ENCODE data around the gene TMEM120B.
A peak's percentile ranks its signal among the peaks of the same experiment; 100 is the strongest.
"Not testable (repeated sequence)": the region's sequence is repeated elsewhere in the genome, so short reads cannot be mapped to it uniquely, and the experiment has no call there.

The TMEM120B gene

GRCh38 chr12:121712461-121713256 is at the start of gene TMEM120B:
TMEM120B (plus strand) TSS chr12:121712752; CDS start chr12:121712896, 144 bp downstream.
- DNase-seq (ENCODE audit: low read depth in 2 of 2) = peak; percentile 64 to 75

GRCh38 chr12:121663610-121663929 is 49.0 kb upstream of the TMEM120B start:
- no peak for DNase-seq (ENCODE audit: low read depth in 2 of 2)

- not testable (repeated sequence) for DNase-seq (ENCODE audit: low read depth in 2 of 2)
Measured at GRCh38 chr12:121666829-121667228, 45.7 kb upstream of the TMEM120B start.

- peak; percentile 32 to 47 for DNase-seq (ENCODE audit: low read depth in 2 of 2)
Measured at GRCh38 chr12:121668750-121669520, 43.6 kb upstream of the TMEM120B start.

GRCh38 chr12:121669521-121669900 is 43.0 kb upstream of the TMEM120B start, which contains the start of gene MORN3:
MORN3 (minus strand) TSS chr12:121669654; CDS start chr12:121669483, 171 bp downstream.
- DNase-seq (ENCODE audit: low read depth in 2 of 2) = no peak

- DNase-seq (ENCODE audit: low read depth in 2 of 2) = no peak
Measured at GRCh38 chr12:121673013-121673511, 39.5 kb upstream of the TMEM120B start.

GRCh38 chr12:121676190-121676589 is 36.4 kb upstream of the TMEM120B start:
- DNase-seq (ENCODE audit: low read depth in 2 of 2) = no peak

- no peak for DNase-seq (ENCODE audit: low read depth in 2 of 2)
Measured at GRCh38 chr12:121678305-121678704, 34.2 kb upstream of the TMEM120B start.

- DNase-seq (ENCODE audit: low read depth in 2 of 2) = no peak
Measured at GRCh38 chr12:121678716-121679300, 33.7 kb upstream of the TMEM120B start.

- not testable (repeated sequence) for DNase-seq (ENCODE audit: low read depth in 2 of 2)
Measured at GRCh38 chr12:121679661-121680197, 32.8 kb upstream of the TMEM120B start.

- DNase-seq (ENCODE audit: low read depth in 2 of 2) = no peak
Measured at GRCh38 chr12:121688966-121689365, 23.6 kb upstream of the TMEM120B start.

- DNase-seq (ENCODE audit: low read depth in 2 of 2) = no peak
Measured at GRCh38 chr12:121689430-121689829, 23.1 kb upstream of the TMEM120B start.

GRCh38 chr12:121692744-121693143 is 19.8 kb upstream of the TMEM120B start:
- DNase-seq (ENCODE audit: low read depth in 2 of 2) = not testable (repeated sequence)

- DNase-seq (ENCODE audit: low read depth in 2 of 2) = no peak
Measured at GRCh38 chr12:121693155-121693687, 19.3 kb upstream of the TMEM120B start.

- DNase-seq (ENCODE audit: low read depth in 2 of 2) = peak in 1 of 2 donors; percentile 40
Measured at GRCh38 chr12:121697093-121697698, 15.4 kb upstream of the TMEM120B start.

GRCh38 chr12:121697861-121698260 is 14.7 kb upstream of the TMEM120B start:
- not testable (repeated sequence) for DNase-seq (ENCODE audit: low read depth in 2 of 2)

- no peak for DNase-seq (ENCODE audit: low read depth in 2 of 2)
Measured at GRCh38 chr12:121701667-121702277, 10.8 kb upstream of the TMEM120B start.

GRCh38 chr12:121702944-121703343 is 9.6 kb upstream of the TMEM120B start:
- no peak for DNase-seq (ENCODE audit: low read depth in 2 of 2)

GRCh38 chr12:121705514-121705913 is 7.0 kb upstream of the TMEM120B start:
- no peak for DNase-seq (ENCODE audit: low read depth in 2 of 2)

GRCh38 chr12:121708313-121709063 is 4.1 kb upstream of the TMEM120B start:
- DNase-seq (ENCODE audit: low read depth in 2 of 2) = no peak
